Gastrocnemius medialis (tissue), 4 donors: Measurements from ENCODE around the gene SMAD9.

Experiments
- POLR2A ChIP-seq, 2 donors: fragments of 450-650 bp; IDR thresholded peaks; one replicate each; pipeline ENCODE4 v1.6.1; 2017; ENCODE audit warnings: antibody characterized with exemption in 2 of 2, mild to moderate bottlenecking in 2 of 2, moderate library complexity in 2 of 2
- TF ChIP-seq, protein P1 (sequence below), 5 experiments: fragments of 450-650 bp in 3 of 5; fragments of 200-600 bp in 2 of 5; sonication (generic) in 2 of 5; IDR thresholded peaks in 4 of 5; conservative IDR thresholded peaks in 1 of 5; 1 replicate in 4 of 5; 2 replicates in 1 of 5; pipeline ENCODE4 v1.5.1; 2016 to 2019; ENCODE audit warnings: antibody characterized with exemption in 5 of 5, mild to moderate bottlenecking in 3 of 5, moderate library complexity in 3 of 5

DNA sequence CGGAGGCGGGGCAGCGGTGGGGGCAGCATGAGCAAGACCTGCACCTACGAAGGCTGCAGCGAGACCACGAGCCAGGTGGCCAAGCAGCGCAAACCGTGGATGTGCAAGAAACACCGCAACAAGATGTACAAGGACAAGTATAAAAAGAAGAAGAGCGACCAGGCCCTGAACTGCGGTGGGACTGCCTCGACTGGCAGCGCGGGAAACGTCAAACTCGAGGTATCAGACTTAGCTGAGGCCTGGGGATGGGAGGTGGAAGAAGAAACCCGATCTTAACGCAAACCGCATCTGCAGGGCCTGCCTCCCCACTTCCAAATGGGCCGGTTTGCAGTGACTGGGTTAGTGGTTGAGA, 100.3 kb downstream of the SMAD9 start:
- TF ChIP-seq POLR2A (IDR thresholded peaks at IDR 0.05), result no peak
- TF ChIP-seq, protein P1, sequence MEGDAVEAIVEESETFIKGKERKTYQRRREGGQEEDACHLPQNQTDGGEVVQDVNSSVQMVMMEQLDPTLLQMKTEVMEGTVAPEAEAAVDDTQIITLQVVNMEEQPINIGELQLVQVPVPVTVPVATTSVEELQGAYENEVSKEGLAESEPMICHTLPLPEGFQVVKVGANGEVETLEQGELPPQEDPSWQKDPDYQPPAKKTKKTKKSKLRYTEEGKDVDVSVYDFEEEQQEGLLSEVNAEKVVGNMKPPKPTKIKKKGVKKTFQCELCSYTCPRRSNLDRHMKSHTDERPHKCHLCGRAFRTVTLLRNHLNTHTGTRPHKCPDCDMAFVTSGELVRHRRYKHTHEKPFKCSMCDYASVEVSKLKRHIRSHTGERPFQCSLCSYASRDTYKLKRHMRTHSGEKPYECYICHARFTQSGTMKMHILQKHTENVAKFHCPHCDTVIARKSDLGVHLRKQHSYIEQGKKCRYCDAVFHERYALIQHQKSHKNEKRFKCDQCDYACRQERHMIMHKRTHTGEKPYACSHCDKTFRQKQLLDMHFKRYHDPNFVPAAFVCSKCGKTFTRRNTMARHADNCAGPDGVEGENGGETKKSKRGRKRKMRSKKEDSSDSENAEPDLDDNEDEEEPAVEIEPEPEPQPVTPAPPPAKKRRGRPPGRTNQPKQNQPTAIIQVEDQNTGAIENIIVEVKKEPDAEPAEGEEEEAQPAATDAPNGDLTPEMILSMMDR (IDR thresholded peaks at IDR 0.05 in 4 of 5, conservative IDR thresholded peaks at IDR 0.05 in 1 of 5), result no peak
